Mesendoderm (in vitro differentiated cells): Measurements from ENCODE around the gene SSRP1.

ENCODE experiments used
- DNase-seq: peaks from one replicate; pipeline ENCODE4 v3.0.0; 2013
- H2AK5ac ChIP-seq: 2 replicates; pipeline ENCODE4 v1.6.1; 2013; ENCODE audit warnings: low read length, inconsistent platforms
- H2BK120ac ChIP-seq: 2 replicates; pipeline ENCODE4 v1.6.1; 2013; ENCODE audit warnings: low read depth, mild to moderate bottlenecking, low read length, moderate library complexity, mixed read lengths
- H2BK15ac ChIP-seq: replicated peaks from 2 replicates; pipeline ENCODE4 v1.6.1; 2013; ENCODE audit warnings: low read depth, mild to moderate bottlenecking, moderate library complexity
- H2BK5ac ChIP-seq: 2 replicates; pipeline ENCODE4 v1.6.1; 2013; ENCODE audit warnings: low read length, inconsistent platforms
- H3K18ac ChIP-seq: 2 replicates; pipeline ENCODE4 v1.6.1; 2013; ENCODE audit warnings: mild to moderate bottlenecking, low read length, mixed read lengths
- H3K23ac ChIP-seq: one replicate; pipeline ENCODE4 v1.6.1; 2013; ENCODE audit warnings: low read length
- H3K27ac ChIP-seq: 2 replicates; pipeline ENCODE4 v1.5.1; 2013; ENCODE audit warnings: low read depth, mild to moderate bottlenecking, inconsistent platforms, low read length, moderate library complexity
- H3K27me3 ChIP-seq: 2 replicates; pipeline ENCODE4 v1.6.1; 2013; ENCODE audit warnings: low read length, control low read depth, mild to moderate bottlenecking, inconsistent platforms; ENCODE audit not compliant: insufficient read depth, poor library complexity
- H3K36me3 ChIP-seq: 2 replicates; pipeline ENCODE4 v1.6.1; 2013; ENCODE audit warnings: low read length, inconsistent platforms; ENCODE audit not compliant: control insufficient read depth, insufficient read depth
- H3K4ac ChIP-seq: one replicate; pipeline ENCODE4 v1.6.1; 2013; ENCODE audit warnings: low read depth, mild to moderate bottlenecking, low read length, moderate library complexity
- H3K4me1 ChIP-seq: 2 replicates; pipeline ENCODE4 v1.6.1; 2013; ENCODE audit warnings: low read depth, low read length, inconsistent platforms; ENCODE audit not compliant: control insufficient read depth
- H3K4me2 ChIP-seq: 2 replicates; pipeline ENCODE4 v1.6.1; 2013; ENCODE audit warnings: low read length
- H3K4me3 ChIP-seq: 2 replicates; pipeline ENCODE4 v1.5.1; 2013; ENCODE audit warnings: mild to moderate bottlenecking, low read length
- H3K56ac ChIP-seq: one replicate; pipeline ENCODE4 v1.6.1; 2013; ENCODE audit warnings: low read length
- H3K79me1 ChIP-seq: 2 replicates; pipeline ENCODE4 v1.6.1; 2013; ENCODE audit warnings: low read length, inconsistent platforms
- H3K79me2 ChIP-seq: 2 replicates; pipeline ENCODE4 v1.6.1; 2013; ENCODE audit warnings: mild to moderate bottlenecking, low read length; ENCODE audit not compliant: control insufficient read depth, insufficient read depth
- H3K9ac ChIP-seq: 2 replicates; pipeline ENCODE4 v1.6.1; 2013; ENCODE audit warnings: low read length, inconsistent platforms
- H4K5ac ChIP-seq: one replicate; pipeline ENCODE4 v1.6.1; 2013; ENCODE audit warnings: low read length
- H4K8ac ChIP-seq: one replicate; pipeline ENCODE4 v1.6.1; 2013; ENCODE audit warnings: low read depth, mild to moderate bottlenecking, control low read depth, low read length, moderate library complexity
- WGBS: extraction: QIAGEN DNeasy Blood & Tissue Kit; methylation state at CpG from one replicate; pipeline ENCODE4 v1.1.7; 2013; ENCODE audit warnings: low lambda C conversion rate, missing lambda C conversion rate; ENCODE audit not compliant: insufficient coverage; ENCODE audit errors: extremely low coverage; 5-methylcytosine and 5-hydroxymethylcytosine counted together

The SSRP1 gene

DNA sequence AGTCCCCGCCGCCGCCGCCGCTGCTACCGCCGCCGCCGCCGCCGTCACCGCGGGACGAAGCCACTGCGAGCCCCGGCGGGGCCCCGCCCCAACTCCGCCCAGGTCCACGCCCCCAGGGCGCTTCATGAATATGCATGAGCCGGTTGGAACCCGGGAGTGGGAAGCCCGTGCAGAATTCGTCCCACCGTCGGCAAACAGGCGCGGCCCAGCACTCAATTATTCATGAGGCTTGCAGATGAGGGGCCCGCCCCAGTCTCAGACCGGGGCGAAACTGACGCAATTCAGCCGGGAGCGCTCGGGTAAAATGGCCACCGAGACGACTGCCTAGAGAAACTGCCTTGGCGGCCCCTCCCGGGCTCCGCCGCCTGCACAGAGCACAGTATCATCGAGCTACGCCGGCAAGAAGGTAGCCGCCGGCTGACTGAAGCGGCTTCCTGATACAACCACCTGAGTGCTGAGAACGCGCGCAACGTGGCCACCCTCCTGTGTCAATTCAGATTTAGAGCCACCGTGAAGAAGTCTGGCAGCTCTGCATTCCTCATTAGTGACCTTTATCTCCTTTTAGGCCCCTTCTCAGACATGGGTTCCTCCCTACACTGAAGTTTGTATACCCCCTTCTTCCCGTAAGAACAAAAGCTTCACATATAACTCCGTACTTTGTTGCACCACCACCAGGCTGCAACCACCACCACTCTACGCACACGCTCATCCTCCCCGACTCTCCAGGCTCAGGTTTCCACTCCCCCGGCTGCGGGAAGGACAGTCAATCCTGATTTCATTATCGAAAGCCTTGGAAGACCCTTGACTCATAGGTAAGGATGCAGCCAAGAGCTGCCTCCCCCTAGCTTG is 10.6 kb downstream of the SSRP1 start, which contains the start of gene TNKS1BP1:
TNKS1BP1 (minus strand) TSS at position 67 of the 849 bp plus-strand sequence. CDS start 3,067 bp downstream, outside the sequence.
- no CpG with 5 or more reads among the region's 61 CpGs for WGBS
- peaks cover 18% of the 10 kb centered on the region for H3K36me3 ChIP-seq

GRCh38 chr11:57324154-57324885 is 11.4 kb downstream of the SSRP1 start:
- Histone ChIP-seq H3K27me3 (no peaks in the 10 kb centered on the region), H4K8ac (no peak overlapping the region), H2BK120ac (peak overlapping the region; percentile 30), H3K4me3 (peak overlapping the region; percentile 91), H3K4me2 (peak overlapping the region; percentile 97), H3K79me2 (peaks cover 39% of the 10 kb centered on the region), H2AK5ac (peak overlapping the region; percentile 65), H3K56ac (peak overlapping the region; percentile 97), H2BK15ac (no peak overlapping the region), H4K5ac (no peak overlapping the region), H3K36me3 (peaks cover 15% of the 10 kb centered on the region), H2BK5ac (peak overlapping the region; percentile 78), H3K18ac (peak overlapping the region; percentile 96), H3K9ac (peak overlapping the region; percentile 99), H3K23ac (peak overlapping the region; percentile 80), H3K4ac (peak overlapping the region; percentile 99), H3K4me1 (peaks cover 13% of the 10 kb centered on the region), H3K27ac (peak overlapping the region; percentile 93), H3K79me1 (peaks cover 21% of the 10 kb centered on the region)
- no CpG with 5 or more reads among the region's 64 CpGs for WGBS
- DNase-seq, result peak; percentile 88

More for the DNA sequence above, 10.6 kb downstream of the SSRP1 start, which contains the start of gene TNKS1BP1:
- Histone ChIP-seq H3K4me3 (peak within 1 kb of the TSS; percentile 91), H3K56ac (peak within 1 kb of the TSS; percentile 97), H3K27me3 (no peaks in the 10 kb centered on the region), H2AK5ac (peak within 1 kb of the TSS; percentile 92), H3K23ac (peak within 1 kb of the TSS; percentile 80), H3K4me2 (peak within 1 kb of the TSS; percentile 97), H3K79me1 (peaks cover 20% of the 10 kb centered on the region), H4K5ac (no peak within 1 kb of the TSS), H2BK120ac (peak within 1 kb of the TSS; percentile 30), H4K8ac (no peak within 1 kb of the TSS), H3K4ac (peak within 1 kb of the TSS; percentile 99), H2BK5ac (peak within 1 kb of the TSS; percentile 88), H3K9ac (peak within 1 kb of the TSS; percentile 99), H3K4me1 (peaks cover 13% of the 10 kb centered on the region), H3K79me2 (peaks cover 37% of the 10 kb centered on the region), H3K27ac (peak within 1 kb of the TSS; percentile 97), H2BK15ac (no peak within 1 kb of the TSS), H3K18ac (peak within 1 kb of the TSS; percentile 96)
- peak; percentile 99 for DNase-seq

DNA sequence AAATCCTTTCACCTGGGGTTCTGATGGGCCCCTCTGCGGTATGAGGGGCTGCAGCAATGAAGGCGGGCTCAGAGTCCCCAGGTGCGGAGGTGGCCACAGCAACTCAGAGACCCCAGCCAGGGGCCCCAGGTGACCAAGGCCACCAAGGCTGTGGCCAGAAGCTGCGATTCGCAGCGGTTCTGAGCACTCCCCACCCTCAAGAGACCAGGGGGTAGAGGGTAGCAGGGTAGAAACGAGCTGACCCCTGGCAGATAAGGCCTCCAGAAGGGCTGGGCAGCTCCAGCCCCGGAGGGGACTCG is 11.9 kb downstream of the SSRP1 start:
- no peak for DNase-seq
- H2BK15ac ChIP-seq, result no peak overlapping the region
- no peak overlapping the region for H4K8ac ChIP-seq
- peak overlapping the region; percentile 78 for H2BK5ac ChIP-seq
- peak overlapping the region; percentile 67 for H3K4ac ChIP-seq
- no peak overlapping the region for H4K5ac ChIP-seq
- peak overlapping the region; percentile 97 for H3K4me2 ChIP-seq
- WGBS, result no CpG with 5 or more reads among the region's 9 CpGs
- H3K79me2 ChIP-seq, result peaks cover 39% of the 10 kb centered on the region
- peak overlapping the region; percentile 97 for H3K56ac ChIP-seq
- peaks cover 21% of the 10 kb centered on the region for H3K79me1 ChIP-seq
- H3K23ac ChIP-seq, result peak overlapping the region; percentile 80
- H3K4me3 ChIP-seq, result peak overlapping the region; percentile 91
- peak overlapping the region; percentile 30 for H2BK120ac ChIP-seq
- peaks cover 15% of the 10 kb centered on the region for H3K36me3 ChIP-seq
- peak overlapping the region; percentile 93 for H3K27ac ChIP-seq
- H2AK5ac ChIP-seq, result peak overlapping the region; percentile 65
- no peaks in the 10 kb centered on the region for H3K27me3 ChIP-seq
- H3K9ac ChIP-seq, result peak overlapping the region; percentile 99
- H3K18ac ChIP-seq, result peak overlapping the region; percentile 20
- H3K4me1 ChIP-seq, result peaks cover 13% of the 10 kb centered on the region

- H4K8ac ChIP-seq, result no peak overlapping the region
- H2AK5ac ChIP-seq, result no peak overlapping the region
- H4K5ac ChIP-seq, result no peak overlapping the region
- H3K36me3 ChIP-seq, result peaks cover 15% of the 10 kb centered on the region
- peak overlapping the region; percentile 97 for H3K4me2 ChIP-seq
- peaks cover 41% of the 10 kb centered on the region for H3K79me2 ChIP-seq
- WGBS, result no CpG with 5 or more reads among the region's 3 CpGs
- H3K79me1 ChIP-seq, result peaks cover 24% of the 10 kb centered on the region
- peak overlapping the region; percentile 20 for H3K18ac ChIP-seq
- no peak overlapping the region for H2BK15ac ChIP-seq
- no peak overlapping the region for H2BK5ac ChIP-seq
- H3K56ac ChIP-seq, result peak overlapping the region; percentile 97
- H3K27me3 ChIP-seq, result no peaks in the 10 kb centered on the region
- peak overlapping the region; percentile 93 for H3K27ac ChIP-seq
- H3K9ac ChIP-seq, result peak overlapping the region; percentile 99
- no peak overlapping the region for H2BK120ac ChIP-seq
- peaks cover 13% of the 10 kb centered on the region for H3K4me1 ChIP-seq
- H3K23ac ChIP-seq, result no peak overlapping the region
- H3K4me3 ChIP-seq, result peak overlapping the region; percentile 91
- DNase-seq, result peak; percentile 87
- H3K4ac ChIP-seq, result peak overlapping the region; percentile 67
These were observed 12.4 kb downstream of the SSRP1 start for GRCh38 chr11:57323167-57323854.

- Histone ChIP-seq H2BK15ac (no peak overlapping the region), H3K79me1 (peaks cover 29% of the 10 kb centered on the region), H3K9ac (peak overlapping the region; percentile 29), H3K4me2 (peak overlapping the region; percentile 4), H4K5ac (no peak overlapping the region), H3K56ac (peak overlapping the region; percentile 2), H3K18ac (no peak overlapping the region), H3K4me3 (no peak overlapping the region), H4K8ac (no peak overlapping the region), H3K27ac (peak overlapping the region; percentile 20), H2AK5ac (no peak overlapping the region), H3K4ac (no peak overlapping the region), H3K4me1 (peaks cover 13% of the 10 kb centered on the region), H2BK5ac (no peak overlapping the region), H3K36me3 (peaks cover 18% of the 10 kb centered on the region), H2BK120ac (no peak overlapping the region), H3K79me2 (peaks cover 41% of the 10 kb centered on the region), H3K23ac (no peak overlapping the region), H3K27me3 (no peaks in the 10 kb centered on the region)
- WGBS, result no CpG with 5 or more reads among the region's 13 CpGs
- DNase-seq, result peak; percentile 97
These were observed 13.2 kb downstream of the SSRP1 start for GRCh38 chr11:57322256-57323166.
